WTC11 (cell line): ENCODE results near the gene ZNF827.

Experiments used
- ATF1 ChIP-seq: sonication (generic); formaldehyde crosslinking; IDR thresholded peaks from 2 replicates; pipeline ENCODE4 v1.8.1; 2023; ENCODE audit warnings: mild to moderate bottlenecking, moderate library complexity, missing genetic modification reagents
- ATF2 ChIP-seq: sonication (generic); formaldehyde crosslinking; IDR thresholded peaks from 2 replicates; pipeline ENCODE4 v1.8.1; 2022; ENCODE audit warnings: low read depth, missing genetic modification reagents, borderline replicate concordance
- CREB1 ChIP-seq: sonication (generic); formaldehyde crosslinking; IDR thresholded peaks from 2 replicates; pipeline ENCODE4 v1.8.0; 2023; ENCODE audit warnings: mild to moderate bottlenecking, missing genetic modification reagents
- CTCF ChIP-seq: fragments of 200-600 bp; IDR thresholded peaks from 2 replicates; pipeline ENCODE4 v1.8.0; 2022; ENCODE audit warnings: antibody characterized with exemption
- E2F4 ChIP-seq: sonication (generic); formaldehyde crosslinking; IDR thresholded peaks from 2 replicates; pipeline ENCODE4 v1.8.1; 2022; ENCODE audit warnings: low read depth, mild to moderate bottlenecking, moderate library complexity, missing genetic modification reagents, borderline replicate concordance
- HMGXB4 ChIP-seq: sonication (generic); formaldehyde crosslinking; IDR thresholded peaks from 2 replicates; pipeline ENCODE4 v1.8.1; 2023; ENCODE audit warnings: mild to moderate bottlenecking, moderate library complexity, missing genetic modification reagents
- MAX ChIP-seq: sonication (generic); formaldehyde crosslinking; IDR thresholded peaks from 2 replicates; pipeline ENCODE4 v1.8.0; 2022; ENCODE audit warnings: mild to moderate bottlenecking, missing genetic modification reagents
- MLX ChIP-seq: sonication (generic); formaldehyde crosslinking; IDR thresholded peaks from 2 replicates; pipeline ENCODE4 v1.8.1; 2023; ENCODE audit warnings: mild to moderate bottlenecking, missing genetic modification reagents, moderate library complexity
- NR1H2 ChIP-seq: sonication (generic); formaldehyde crosslinking; IDR thresholded peaks from 2 replicates; pipeline ENCODE4 v1.9.0; 2021; ENCODE audit warnings: mild to moderate bottlenecking, moderate library complexity, missing genetic modification reagents
- SP1 ChIP-seq: sonication (generic); formaldehyde crosslinking; conservative IDR thresholded peaks from 2 replicates; pipeline ENCODE4 v1.8.1; 2022; ENCODE audit warnings: missing genetic modification reagents
- TCF7 ChIP-seq: sonication (generic); formaldehyde crosslinking; IDR thresholded peaks from 2 replicates; pipeline ENCODE4 v1.8.0; 2022; ENCODE audit warnings: mild to moderate bottlenecking, low read depth, missing genetic modification reagents, moderate library complexity
- USF1 ChIP-seq: sonication (generic); formaldehyde crosslinking; IDR thresholded peaks from 2 replicates; pipeline ENCODE4 v1.8.0; 2022; ENCODE audit warnings: mild to moderate bottlenecking, missing genetic modification reagents
- ZNF396 ChIP-seq: fragments of 250-450 bp; sonication (Bioruptor Pico); IDR thresholded peaks from 2 replicates; pipeline ENCODE4 v1.8.0; 2021; ENCODE audit warnings: mild to moderate bottlenecking, moderate library complexity, borderline replicate concordance

- TF ChIP-seq CTCF, result no peak
- TF ChIP-seq ATF1 (CRISPR knock-in tag), result no peak
- TF ChIP-seq HMGXB4 (CRISPR knock-in tag), result no peak
- no peak for TF ChIP-seq SP1 (CRISPR knock-in tag)
- TF ChIP-seq MLX, result no peak
- no peak for TF ChIP-seq CREB1
- TF ChIP-seq MAX (CRISPR knock-in tag), result no peak
- TF ChIP-seq TCF7 (CRISPR knock-in tag), result no peak
- TF ChIP-seq NR1H2 (CRISPR knock-in tag), result no peak
- no peak for TF ChIP-seq ATF2 (CRISPR knock-in tag)
- TF ChIP-seq ZNF396 (CRISPR knock-in tag), result no peak
- no peak for TF ChIP-seq USF1 (CRISPR knock-in tag)
- no peak for TF ChIP-seq E2F4 (CRISPR knock-in tag)
Measured at GRCh38 chr4:145840162-145840768, 98.4 kb downstream of the ZNF827 start.
